Epithelial cell of prostate (primary cell): Measurements from ENCODE around the gene C19orf53.

Source experiments
- DNase-seq: peaks from one replicate; pipeline ENCODE4 v3.0.0-alpha.2; 2011; ENCODE audit warnings: low read depth, low spot score
- H3K27ac ChIP-seq: fragments of 450-650 bp; 2 replicates; pipeline ENCODE4 v1.5.1; 2017; ENCODE audit warnings: mild to moderate bottlenecking

The C19orf53 gene

DNA sequence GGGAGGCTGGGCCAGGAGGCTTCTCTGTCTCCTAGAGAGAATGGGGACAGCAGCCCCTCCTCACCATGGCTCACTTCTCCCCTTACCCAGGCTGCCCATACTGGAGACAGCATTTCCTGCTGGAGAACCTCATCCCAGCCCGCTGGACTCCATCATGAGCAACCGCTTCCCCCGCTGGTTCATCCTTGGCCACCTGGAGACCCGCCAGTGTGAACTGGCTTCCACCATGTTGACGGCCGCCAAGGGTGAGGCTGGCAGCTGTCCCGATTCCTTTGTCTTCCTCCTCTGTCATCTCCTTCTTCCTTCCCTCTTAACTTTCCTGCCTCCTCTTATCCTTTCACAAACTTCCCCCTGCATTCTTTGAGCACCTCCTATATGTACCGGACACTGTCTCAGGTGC, 49.0 kb downstream of the C19orf53 start:
- H3K27ac ChIP-seq, result no peak overlapping the region
- DNase-seq, result no peak

- H3K27ac ChIP-seq, result no peak overlapping the region
- no peak for DNase-seq
These were observed 49.6 kb downstream of the C19orf53 start for GRCh38 chr19:13823901-13824300.

DNA sequence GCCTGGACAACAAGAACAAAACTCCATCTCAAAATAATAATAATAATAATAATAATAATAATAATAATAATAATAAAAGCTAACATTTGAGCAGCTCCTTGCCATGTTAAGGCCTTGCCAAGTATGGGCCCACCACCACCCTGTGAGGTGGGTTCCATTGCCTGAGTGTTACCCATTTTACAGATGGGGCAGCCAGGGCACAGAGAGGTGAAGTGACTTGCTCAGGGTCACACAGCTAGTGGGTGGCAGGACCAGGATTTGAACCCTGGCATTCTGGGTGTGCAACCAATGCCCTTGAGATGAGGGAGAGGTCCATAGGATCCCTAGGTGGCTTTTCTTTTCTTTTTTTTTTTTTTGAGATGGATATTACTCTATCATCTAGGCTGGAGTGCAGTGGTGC, 50.4 kb downstream of the C19orf53 start:
- no peak for DNase-seq
- no peak overlapping the region for H3K27ac ChIP-seq

DNA sequence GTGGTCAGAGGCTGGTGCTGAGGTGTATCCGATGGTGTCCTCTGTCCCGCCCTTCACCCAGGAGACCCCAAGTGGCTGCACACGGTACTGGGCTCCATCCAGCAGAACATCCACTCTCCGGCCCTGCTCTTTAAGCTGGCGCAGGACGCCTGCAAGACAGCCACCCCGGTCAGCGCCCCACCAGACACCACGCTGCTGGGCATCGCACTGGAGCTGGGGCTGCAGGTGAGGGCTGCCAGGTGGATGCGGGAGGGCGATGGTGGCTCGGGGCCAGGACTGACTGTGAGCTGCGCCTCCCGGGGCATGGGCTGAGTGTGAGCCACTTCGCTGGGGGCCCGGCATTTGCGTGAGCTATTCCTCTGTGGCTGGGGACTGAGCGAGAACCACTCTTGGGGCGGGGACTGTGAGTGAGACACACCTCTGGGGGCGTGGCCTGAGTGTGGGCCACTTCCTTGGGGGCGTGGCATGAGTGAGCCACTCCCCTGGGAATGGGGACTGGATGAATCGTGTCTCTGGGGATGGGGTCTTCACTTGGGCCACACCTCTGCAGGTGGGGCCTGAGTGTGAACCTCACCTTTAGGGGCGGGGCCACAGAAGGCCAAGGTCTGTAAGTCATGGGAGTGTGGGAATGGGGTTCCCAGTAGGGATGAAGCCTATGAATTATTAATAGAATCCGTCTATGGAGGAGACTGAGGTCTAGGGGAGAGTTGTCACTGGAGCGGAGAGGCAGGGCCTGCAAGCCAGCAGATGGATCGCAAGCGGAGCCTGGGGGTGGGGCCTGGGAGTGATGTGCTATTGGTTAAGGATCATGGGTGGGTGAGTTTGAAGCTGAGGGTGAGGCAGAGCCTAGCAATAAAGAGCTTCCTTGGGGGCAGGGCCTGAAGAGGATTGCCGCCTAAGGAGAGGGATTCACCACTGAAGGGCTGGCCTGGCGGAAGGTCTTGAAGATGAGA, 51.5 kb downstream of the C19orf53 start:
- DNase-seq, result no peak

DNA sequence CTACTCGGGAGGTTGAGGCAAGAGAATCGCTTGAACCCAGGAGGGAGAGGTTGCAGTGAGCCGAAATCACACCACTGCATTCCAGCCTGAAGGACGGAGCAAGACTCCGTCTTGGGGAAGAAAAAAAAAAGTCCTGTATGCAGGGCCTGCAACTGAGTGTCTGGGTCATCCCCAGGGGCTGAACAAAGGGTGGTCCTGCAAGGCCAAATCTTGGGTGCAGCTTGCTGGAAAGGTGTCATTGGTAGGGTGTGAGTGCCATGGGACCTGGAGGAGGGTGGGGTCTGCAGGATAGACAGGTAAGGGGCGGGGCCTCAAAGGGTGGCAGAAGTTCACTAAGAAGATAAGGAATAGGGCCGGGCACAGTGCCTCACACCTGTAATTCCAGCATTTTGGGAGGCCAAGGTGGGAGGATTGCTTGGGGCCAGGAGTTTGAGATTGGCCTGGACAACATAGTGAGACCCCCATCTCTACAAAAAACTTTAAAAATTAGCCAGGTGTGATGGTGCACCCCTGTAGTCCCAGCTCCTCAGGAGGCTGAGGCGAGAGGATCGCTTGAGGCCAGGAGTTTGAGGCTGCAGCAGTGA, 52.5 kb downstream of the C19orf53 start:
- no peak overlapping the region for H3K27ac ChIP-seq
- no peak for DNase-seq

More for the DNA sequence above, 51.5 kb downstream of the C19orf53 start:
- H3K27ac ChIP-seq, result no peak overlapping the region

DNA sequence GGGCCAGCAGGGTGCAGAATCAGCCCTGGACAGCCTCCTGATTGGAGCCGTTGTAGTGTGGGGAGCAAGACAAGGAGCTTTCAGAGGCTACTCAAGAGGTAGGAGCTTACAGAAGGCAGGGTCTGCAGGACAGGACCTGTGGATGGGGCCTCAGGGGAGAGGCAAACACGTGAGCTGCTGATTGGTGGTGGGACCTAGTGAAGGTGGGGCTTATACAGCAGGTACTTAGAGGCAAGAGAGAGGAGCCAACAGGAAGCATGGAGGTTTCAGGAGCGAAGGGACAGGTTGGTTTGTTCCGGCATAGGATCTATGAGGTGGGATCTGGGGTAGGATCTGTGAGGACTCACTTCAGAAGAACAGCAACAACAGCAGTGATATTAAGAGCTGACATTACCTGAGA, 53.4 kb downstream of the C19orf53 start:
- DNase-seq, result no peak
- no peak overlapping the region for H3K27ac ChIP-seq
